Fibroblast of villous mesenchyme (primary cell): ENCODE results near the gene TMEM232. TPM values are rescaled to one million over a fixed set of nuclear protein-coding genes. Genes with fewer than 3 reads are reported as not detected.
A peak's percentile ranks its signal among the peaks of the same experiment; 100 is the strongest.
"Not testable (repeated sequence)": the region's sequence is repeated elsewhere in the genome, so short reads cannot be mapped to it uniquely, and the experiment has no call there.

Source experiments
- DNase-seq: peaks from one replicate; pipeline ENCODE4 v3.0.0-alpha.2; 2010; ENCODE audit warnings: low read depth
- H3K4me3 ChIP-seq: 2 replicates; pipeline ENCODE4 v1.5.1; 2011; ENCODE audit warnings: low read depth, mild to moderate bottlenecking, low read length
- total RNA-seq: library from RNA; depleted of rRNA; stranded (reverse); fragments of >200 nt; gene quantifications from 2 replicates; pipeline ENCODE4 v1.2.3, GENCODE V29; 2012
- TF ChIP-seq, protein P1 (sequence below): IDR thresholded peaks from 2 replicates; pipeline ENCODE4 v1.5.1; 2012; ENCODE audit warnings: low read depth, mild to moderate bottlenecking, low read length; ENCODE audit not compliant: insufficient read depth

The TMEM232 gene
- total RNA-seq, 1 donor = 1.3 TPM

DNA sequence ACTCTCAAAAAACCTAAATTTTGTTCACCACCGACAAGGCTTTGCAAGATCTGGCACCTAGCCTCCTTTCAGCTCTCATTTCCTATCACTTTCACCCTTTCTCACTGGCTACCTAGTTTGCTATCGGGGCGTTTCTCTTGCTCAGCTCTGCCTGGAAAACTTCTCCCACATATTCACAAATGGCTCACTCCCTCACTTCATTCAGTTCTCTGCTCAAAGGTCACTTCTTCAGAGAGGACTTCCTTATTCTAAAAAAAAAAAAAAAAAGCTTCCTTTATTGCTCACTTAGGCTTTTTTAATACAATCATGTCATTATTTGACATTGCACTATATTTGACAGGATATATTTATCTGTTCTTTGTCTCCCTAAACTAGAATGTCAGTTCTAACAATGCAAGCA is 10.3 kb upstream of the TMEM232 start:
- TF ChIP-seq, protein P1, sequence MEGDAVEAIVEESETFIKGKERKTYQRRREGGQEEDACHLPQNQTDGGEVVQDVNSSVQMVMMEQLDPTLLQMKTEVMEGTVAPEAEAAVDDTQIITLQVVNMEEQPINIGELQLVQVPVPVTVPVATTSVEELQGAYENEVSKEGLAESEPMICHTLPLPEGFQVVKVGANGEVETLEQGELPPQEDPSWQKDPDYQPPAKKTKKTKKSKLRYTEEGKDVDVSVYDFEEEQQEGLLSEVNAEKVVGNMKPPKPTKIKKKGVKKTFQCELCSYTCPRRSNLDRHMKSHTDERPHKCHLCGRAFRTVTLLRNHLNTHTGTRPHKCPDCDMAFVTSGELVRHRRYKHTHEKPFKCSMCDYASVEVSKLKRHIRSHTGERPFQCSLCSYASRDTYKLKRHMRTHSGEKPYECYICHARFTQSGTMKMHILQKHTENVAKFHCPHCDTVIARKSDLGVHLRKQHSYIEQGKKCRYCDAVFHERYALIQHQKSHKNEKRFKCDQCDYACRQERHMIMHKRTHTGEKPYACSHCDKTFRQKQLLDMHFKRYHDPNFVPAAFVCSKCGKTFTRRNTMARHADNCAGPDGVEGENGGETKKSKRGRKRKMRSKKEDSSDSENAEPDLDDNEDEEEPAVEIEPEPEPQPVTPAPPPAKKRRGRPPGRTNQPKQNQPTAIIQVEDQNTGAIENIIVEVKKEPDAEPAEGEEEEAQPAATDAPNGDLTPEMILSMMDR = no peak
- H3K4me3 ChIP-seq = no peak overlapping the region
- no peak for DNase-seq

- no peak overlapping the region for H3K4me3 ChIP-seq
- TF ChIP-seq, protein P1 = no peak
- no peak for DNase-seq
Measured at GRCh38 chr5:110735556-110735955, 9.1 kb upstream of the TMEM232 start.

DNA sequence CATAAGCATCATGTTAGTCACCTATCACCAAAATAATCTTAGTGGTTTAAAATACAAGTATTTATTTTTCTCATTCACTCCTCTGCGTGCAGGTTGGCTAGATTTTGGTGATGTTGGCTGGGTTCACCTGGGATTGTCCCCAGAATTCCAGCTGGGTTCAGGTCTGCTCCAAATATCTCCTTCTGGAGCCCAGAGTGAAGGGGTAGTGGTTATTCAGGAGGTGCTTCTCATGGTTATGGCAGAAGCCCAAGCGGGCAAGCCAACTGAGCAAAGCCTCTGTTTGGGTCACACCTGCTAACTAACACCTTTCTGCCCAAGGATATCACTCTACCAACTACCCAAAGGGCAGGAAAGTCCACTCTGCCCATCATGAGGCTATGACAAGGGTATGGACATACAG is 7.6 kb upstream of the TMEM232 start:
- no peak for DNase-seq
- TF ChIP-seq, protein P1 = no peak
- H3K4me3 ChIP-seq = no peak overlapping the region

- DNase-seq, H3K4me3 ChIP-seq: not testable (repeated sequence)
Measured at GRCh38 chr5:110731499-110731898, 5.0 kb upstream of the TMEM232 start.

DNA sequence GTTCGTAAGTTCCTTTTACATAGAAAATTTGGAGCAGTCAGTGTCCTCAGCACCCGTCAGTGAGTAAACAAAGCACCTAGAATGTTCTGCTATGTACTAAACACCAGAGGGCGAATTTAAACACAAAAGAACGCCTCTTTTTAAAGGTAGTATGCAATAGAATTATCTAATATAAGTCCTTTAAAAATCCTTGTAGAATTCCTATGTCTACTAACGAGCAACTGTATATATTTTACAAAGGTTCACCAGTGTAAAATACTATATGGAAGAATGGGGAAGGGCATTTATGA is 499 bp upstream of the TMEM232 start:
- TF ChIP-seq, protein P1 = peak; percentile 28
- H3K4me3 ChIP-seq = peak overlapping the region; percentile 64
- DNase-seq = no peak

- no peak overlapping the region for H3K4me3 ChIP-seq
- TF ChIP-seq, protein P1 = no peak
- peak; percentile 11 for DNase-seq
Measured at GRCh38 chr5:110718311-110718710, 8.2 kb downstream of the TMEM232 start.

GRCh38 chr5:110716247-110717245 is 9.9 kb downstream of the TMEM232 start:
- TF ChIP-seq, protein P1 = peak; percentile 10
- H3K4me3 ChIP-seq = no peak overlapping the region
- DNase-seq = no peak
